CD4-positive, alpha-beta T cell treated with Interleukin-4 for 1 hour (primary cell): ENCODE data around the gene ELL3.
"Not testable (repeated sequence)": the region's sequence is repeated elsewhere in the genome, so short reads cannot be mapped to it uniquely, and the experiment has no call there.

Experiments
- DNase-seq, 2 donors: peaks; one replicate each; pipeline ENCODE4 v3.0.0-alpha.2; 2020 to 2022

ELL3 gene, protein sequence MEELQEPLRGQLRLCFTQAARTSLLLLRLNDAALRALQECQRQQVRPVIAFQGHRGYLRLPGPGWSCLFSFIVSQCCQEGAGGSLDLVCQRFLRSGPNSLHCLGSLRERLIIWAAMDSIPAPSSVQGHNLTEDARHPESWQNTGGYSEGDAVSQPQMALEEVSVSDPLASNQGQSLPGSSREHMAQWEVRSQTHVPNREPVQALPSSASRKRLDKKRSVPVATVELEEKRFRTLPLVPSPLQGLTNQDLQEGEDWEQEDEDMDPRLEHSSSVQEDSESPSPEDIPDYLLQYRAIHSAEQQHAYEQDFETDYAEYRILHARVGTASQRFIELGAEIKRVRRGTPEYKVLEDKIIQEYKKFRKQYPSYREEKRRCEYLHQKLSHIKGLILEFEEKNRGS

GRCh38 chr15:43776718-43777266 lies at the start of gene ELL3:
TSS of gene ELL3 (minus strand) at chr15:43776966. CDS start at chr15:43776901, 65 bp downstream.
- peak; percentile 77 to 82 for DNase-seq

GRCh38 chr15:43826029-43826507 lies 49.3 kb upstream of the ELL3 start:
- no peak for DNase-seq

DNA sequence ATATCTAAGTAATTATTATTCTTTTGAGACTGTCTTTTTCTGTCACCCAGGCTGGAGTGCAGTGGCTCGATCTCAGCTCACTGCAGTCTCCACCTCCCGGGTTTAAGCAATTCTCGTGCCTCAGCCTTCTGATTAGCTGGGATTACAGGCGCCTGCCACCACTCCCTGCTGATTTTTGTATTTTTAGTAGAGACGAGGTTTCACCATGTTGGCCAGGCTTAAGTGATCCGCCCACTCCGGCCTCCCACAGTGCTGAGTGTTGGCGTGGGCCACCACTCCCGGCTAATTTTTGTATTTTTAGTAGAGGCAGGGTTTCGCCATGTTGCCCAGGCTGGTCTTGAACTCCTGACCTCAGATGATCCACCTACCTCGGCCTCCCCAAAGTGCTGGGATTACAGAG lies 48.5 kb upstream of the ELL3 start:
- DNase-seq: not testable (repeated sequence)

DNA sequence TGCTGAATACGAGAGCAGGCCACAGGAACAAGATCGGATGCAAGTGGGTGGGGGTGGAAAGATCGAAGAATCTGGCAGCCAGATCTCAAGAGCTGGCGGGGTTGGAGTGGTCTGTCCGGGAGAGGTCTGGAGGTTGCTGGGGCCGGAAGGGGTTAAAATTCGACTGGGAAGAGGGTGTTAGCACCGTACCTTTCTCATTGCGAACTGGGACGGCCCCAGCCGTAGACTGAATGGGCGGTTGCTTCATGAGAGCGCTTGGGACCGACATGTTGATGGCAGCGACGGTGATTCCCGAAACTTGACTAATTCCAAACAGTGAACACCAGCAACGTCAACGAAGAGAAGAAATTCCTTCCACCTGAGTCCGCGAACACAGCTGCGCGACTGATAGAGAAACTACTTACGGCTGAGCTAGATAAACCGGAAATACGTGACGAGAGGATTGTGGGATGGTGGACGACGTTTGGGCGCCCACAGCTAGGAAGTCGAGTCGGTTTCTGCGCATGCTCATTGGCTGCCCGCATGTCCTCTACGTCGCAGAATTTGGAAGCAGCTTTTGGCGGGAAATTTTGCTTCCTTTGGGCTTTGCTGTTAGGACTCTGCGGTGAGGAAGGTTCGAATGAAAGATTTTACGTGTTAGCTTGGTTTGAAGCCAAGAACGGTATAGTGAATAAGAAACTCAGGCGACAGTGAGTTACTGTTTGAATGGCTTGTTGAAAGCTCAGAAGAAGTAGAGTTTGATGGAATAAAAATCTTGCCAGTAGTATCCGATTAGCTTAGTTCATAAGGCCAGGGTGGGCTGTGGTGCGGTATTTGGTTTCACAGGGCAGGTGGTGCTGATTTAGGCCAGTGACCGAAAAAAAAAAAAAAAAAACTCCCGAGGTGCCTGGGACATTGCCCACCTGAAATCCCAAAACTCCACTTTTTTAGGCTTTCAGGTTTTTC lies 47.8 kb upstream of the ELL3 start, which contains the start of gene MFAP1:
Gene MFAP1 (minus strand): TSS at position 389 of the 945 bp plus-strand sequence. CDS start 121 bp downstream, at position 268.
- DNase-seq: peak; percentile 96

- no peak for DNase-seq
Measured at GRCh38 chr15:43821505-43821904, 44.7 kb upstream of the ELL3 start.

DNA sequence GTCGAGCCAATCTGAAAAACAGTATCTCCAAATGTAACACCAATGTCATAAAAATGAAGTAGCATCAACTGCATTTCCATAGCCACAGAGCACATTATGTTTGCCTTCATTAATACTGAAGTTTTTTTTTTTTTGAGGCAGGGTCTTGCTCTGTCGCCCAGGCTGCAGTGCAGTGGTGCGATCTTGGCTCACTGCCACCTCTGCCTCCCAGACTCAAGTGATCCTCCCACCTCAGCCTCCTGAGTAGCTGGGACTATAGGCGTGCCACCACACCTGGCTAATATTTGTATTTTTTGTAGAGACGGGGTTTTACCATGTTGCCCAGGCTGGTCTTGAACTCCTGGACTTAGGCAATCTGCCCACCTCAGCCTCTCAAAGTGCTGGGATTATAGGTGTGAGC lies 38.3 kb upstream of the ELL3 start:
- DNase-seq: not testable (repeated sequence)

DNA sequence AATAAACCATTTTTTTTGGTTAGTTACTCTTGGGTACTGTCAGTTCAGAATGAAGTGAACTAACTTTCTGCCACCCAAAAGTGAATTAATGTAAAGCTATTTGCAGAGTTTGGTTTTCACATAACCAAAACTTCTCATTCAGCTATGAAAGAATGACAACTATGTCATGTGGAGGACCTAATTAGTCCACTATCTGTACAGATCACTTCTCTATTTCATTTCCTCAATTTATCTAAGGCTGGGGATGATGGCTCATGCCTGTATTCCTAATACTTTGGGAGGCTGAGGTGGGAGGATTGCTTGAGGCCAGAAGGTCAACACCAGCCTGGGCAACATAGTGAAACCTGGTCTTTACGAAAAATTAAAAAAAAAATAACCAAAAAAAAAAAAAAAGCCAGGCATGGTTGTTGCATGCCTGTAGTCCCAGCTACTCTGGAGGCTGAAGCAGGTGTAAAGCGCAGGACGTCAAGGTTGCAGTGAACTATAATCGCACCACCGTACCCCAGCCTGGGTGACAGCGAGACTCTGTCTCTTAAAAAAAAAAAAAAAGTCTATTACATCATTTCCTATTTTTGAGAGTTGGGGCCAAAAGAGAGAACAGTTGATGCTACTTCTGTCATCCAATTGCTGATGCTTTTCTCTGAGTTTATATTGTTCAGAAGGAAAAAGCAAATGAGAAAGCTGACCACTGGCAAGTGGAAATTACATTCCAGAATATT lies 32.4 kb upstream of the ELL3 start:
- peak in 1 of 2 donors; percentile 61 for DNase-seq

- no peak for DNase-seq
Measured at GRCh38 chr15:43808435-43808950, 31.7 kb upstream of the ELL3 start.

- DNase-seq: not testable (repeated sequence)
Measured at GRCh38 chr15:43802676-43803075, 25.9 kb upstream of the ELL3 start.

DNA sequence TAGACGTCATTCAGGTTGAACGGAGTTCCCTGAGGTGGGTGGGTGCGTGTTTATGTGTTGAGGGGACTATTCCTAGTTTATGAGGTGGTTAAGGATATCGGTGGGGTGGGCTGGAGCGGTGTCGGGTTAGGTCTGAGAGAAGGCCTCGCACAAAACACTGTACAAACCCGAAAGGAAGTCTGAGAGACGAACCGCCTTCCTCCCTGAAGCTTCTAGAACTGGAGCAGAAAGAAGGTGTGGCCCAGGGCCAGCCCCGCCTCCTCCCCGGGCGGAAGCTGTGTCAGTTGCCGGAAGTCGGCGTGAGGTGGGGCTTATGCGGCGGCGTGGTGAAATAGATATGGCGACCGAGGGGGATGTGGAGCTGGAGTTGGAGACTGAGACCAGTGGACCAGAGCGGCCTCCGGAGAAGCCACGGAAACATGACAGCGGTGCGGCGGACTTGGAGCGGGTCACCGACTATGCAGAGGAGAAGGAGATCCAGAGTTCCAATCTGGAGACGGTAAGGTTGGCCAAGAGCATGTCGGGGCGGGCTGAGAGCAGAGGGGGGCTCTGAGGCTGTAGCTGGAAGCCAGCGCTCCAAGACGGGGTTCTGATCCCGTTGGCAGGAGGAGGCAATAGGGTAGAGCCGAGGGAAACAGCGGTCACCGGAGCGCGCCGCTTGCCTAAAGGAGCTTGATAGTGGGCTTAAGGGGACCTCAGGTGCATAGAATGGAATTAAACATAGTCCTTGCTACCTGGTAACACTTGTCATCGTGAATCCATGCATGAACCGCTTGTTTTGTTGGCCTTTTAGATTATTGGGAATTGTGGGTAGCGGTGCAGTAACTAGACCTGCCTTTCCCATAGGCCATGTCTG lies 23.7 kb upstream of the ELL3 start, which contains the start of gene HYPK:
Gene HYPK (plus strand): TSS at position 314 of the 856 bp plus-strand sequence. CDS start 24 bp downstream, at position 338.
- peak; percentile 95 for DNase-seq

GRCh38 chr15:43799945-43800285 lies 23.1 kb upstream of the ELL3 start, which contains the start of gene SERINC4:
TSS of gene SERINC4 (minus strand) at chr15:43800220. CDS start at chr15:43799986, 234 bp downstream.
- no peak for DNase-seq

- DNase-seq: no peak
Measured at GRCh38 chr15:43799209-43799944, 22.6 kb upstream of the ELL3 start.

DNA sequence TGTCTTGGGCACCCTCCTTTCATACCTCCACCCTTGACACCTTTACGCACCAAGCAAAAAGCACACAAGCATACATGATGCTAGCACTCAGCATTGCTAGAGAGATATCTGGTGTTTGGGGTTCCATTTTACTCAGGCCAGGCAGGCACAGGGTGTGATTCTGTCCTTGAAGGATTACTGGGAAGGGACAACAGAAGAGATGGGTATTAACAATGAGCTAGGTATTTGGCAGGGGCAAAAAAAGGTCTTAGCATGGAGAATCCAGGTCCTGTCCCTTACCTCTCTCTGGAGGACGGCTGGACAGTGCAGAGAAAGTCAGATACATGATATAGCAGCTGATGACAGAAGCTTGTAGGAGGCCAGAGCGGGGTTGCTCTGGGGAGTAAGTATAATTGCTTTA lies 19.8 kb upstream of the ELL3 start:
- DNase-seq: no peak

- DNase-seq: no peak
Measured at GRCh38 chr15:43795997-43796396, 19.2 kb upstream of the ELL3 start.

- DNase-seq: no peak
Measured at GRCh38 chr15:43795197-43795596, 18.4 kb upstream of the ELL3 start.

GRCh38 chr15:43794269-43795037 lies 17.7 kb upstream of the ELL3 start:
- no peak for DNase-seq

DNA sequence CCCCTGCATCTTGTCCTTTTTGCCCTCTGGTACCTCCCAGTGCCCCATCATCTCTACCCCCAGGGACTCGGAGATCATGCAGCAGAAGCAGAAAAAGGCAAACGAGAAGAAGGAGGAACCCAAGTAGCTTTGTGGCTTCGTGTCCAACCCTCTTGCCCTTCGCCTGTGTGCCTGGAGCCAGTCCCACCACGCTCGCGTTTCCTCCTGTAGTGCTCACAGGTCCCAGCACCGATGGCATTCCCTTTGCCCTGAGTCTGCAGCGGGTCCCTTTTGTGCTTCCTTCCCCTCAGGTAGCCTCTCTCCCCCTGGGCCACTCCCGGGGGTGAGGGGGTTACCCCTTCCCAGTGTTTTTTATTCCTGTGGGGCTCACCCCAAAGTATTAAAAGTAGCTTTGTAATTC lies 16.9 kb upstream of the ELL3 start:
- DNase-seq: no peak

GRCh38 chr15:43792761-43793476 lies 16.2 kb upstream of the ELL3 start:
- DNase-seq: peak; percentile 47 to 55
